GM21528 (cell line): ENCODE results near the gene BLMH.

Source experiments
- ATAC-seq: cut with Tn5 transposase; IDR thresholded peaks from one replicate; pipeline ENCODE4 v1.9.1; 2021; ENCODE audit warnings: mild to moderate bottlenecking, moderate library complexity; ENCODE audit not compliant: unreplicated experiment, low FRiP score

Gene BLMH

GRCh38 chr17:30291543-30292285 lies at the start of gene BLMH:
Gene BLMH (minus strand): TSS chr17:30291944. CDS start chr17:30291819, 125 bp downstream.
- ATAC-seq: peak; percentile 79

GRCh38 chr17:30340801-30341356 lies 49.1 kb upstream of the BLMH start:
- no peak for ATAC-seq

GRCh38 chr17:30339086-30339485 lies 47.3 kb upstream of the BLMH start:
- no peak for ATAC-seq

GRCh38 chr17:30337393-30337999 lies 45.8 kb upstream of the BLMH start:
- no peak for ATAC-seq

- no peak for ATAC-seq
Observed at GRCh38 chr17:30336369-30337171, 44.8 kb upstream of the BLMH start.

GRCh38 chr17:30334421-30334820 lies 42.7 kb upstream of the BLMH start:
- ATAC-seq: no peak

- no peak for ATAC-seq
Observed at GRCh38 chr17:30333503-30334360, 42.0 kb upstream of the BLMH start, which contains the start of gene TMIGD1. Gene TMIGD1 (minus strand): TSS chr17:30334057. CDS start chr17:30332133, 1,924 bp downstream.

GRCh38 chr17:30332057-30332542 lies 40.4 kb upstream of the BLMH start:
- ATAC-seq: no peak

GRCh38 chr17:30326809-30327208 lies 35.1 kb upstream of the BLMH start:
- ATAC-seq: no peak

- ATAC-seq: no peak
Observed at GRCh38 chr17:30324723-30325122, 33.0 kb upstream of the BLMH start.

GRCh38 chr17:30323895-30324319 lies 32.2 kb upstream of the BLMH start:
- ATAC-seq: no peak

GRCh38 chr17:30323262-30323894 lies 31.6 kb upstream of the BLMH start:
- no peak for ATAC-seq

GRCh38 chr17:30321314-30321713 lies 29.6 kb upstream of the BLMH start:
- ATAC-seq: no peak

GRCh38 chr17:30318155-30318554 lies 26.4 kb upstream of the BLMH start:
- no peak for ATAC-seq

- no peak for ATAC-seq
Observed at GRCh38 chr17:30316736-30317135, 25.0 kb upstream of the BLMH start.

GRCh38 chr17:30315106-30315505 lies 23.4 kb upstream of the BLMH start:
- no peak for ATAC-seq

- no peak for ATAC-seq
Observed at GRCh38 chr17:30314474-30314873, 22.7 kb upstream of the BLMH start.

- ATAC-seq: no peak
Observed at GRCh38 chr17:30312226-30312625, 20.5 kb upstream of the BLMH start.

- no peak for ATAC-seq
Observed at GRCh38 chr17:30310562-30310961, 18.8 kb upstream of the BLMH start.
